Measurements from ENCODE around the gene AP2B1.

AP2B1 gene

GRCh38 chr17:35752471-35752870 lies 165.3 kb downstream of the AP2B1 start:
- no peak for TF ChIP-seq ZFX (IDR thresholded peaks at IDR 0.05; ENCODE audit: borderline replicate concordance)
- TF ChIP-seq CTCF (IDR thresholded peaks at IDR 0.05), result no peak
- no peak overlapping the region for H3K27ac ChIP-seq

DNA sequence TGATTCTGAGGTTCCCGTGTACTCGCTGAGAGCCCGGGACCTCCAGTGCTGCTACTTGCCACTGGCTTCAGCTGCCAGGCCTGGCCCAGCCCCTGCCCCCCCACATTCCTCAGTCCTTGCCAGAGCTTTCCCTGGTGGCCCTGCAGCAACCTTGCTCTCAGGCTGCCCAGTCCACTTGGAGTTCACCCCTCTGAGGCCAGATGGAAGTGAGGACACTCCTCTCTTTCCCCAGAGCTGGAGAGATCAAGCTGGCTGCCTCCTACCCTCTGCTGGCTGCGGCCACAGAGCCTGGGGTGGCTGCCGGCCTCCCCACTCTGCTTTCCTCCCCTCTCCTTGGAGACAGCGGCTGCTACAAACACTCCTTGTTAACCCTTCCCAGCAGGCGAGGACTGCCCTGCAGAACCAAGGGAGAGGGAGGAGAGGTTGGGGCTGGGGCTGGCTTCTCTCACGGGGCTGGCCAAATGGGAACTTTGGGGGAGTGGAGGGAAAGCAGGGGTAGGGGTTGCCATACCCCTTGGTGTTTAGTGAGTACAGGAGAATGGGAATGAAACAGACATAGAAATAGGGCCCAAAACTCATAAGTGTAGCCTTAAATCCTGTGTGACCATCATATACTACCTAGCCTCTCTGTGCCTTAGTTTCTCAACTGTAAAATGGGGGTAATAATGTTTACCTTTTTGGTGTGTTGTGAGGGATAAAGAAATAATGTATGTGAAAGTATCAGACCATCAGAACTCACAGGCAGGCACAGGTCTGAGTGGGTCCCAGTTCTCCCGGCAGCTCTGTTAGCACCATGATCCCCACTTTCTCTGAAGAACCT lies 166.0 kb downstream of the AP2B1 start, which contains the start of gene GAS2L2:
Gene GAS2L2, minus strand, starts transcription at position 295 of the 820 bp plus-strand sequence. CDS start 389 bp downstream, outside the sequence.
- TF ChIP-seq CTCF (IDR thresholded peaks at IDR 0.05) (no peak), ZFX (IDR thresholded peaks at IDR 0.05; ENCODE audit: borderline replicate concordance) (no peak)
- no peak within 1 kb of the TSS for H3K27ac ChIP-seq

GRCh38 chr17:35757243-35757642 lies 170.1 kb downstream of the AP2B1 start:
- no peak overlapping the region for H3K27ac ChIP-seq
- TF ChIP-seq ZFX (IDR thresholded peaks at IDR 0.05; ENCODE audit: borderline replicate concordance) (no peak), CTCF (IDR thresholded peaks at IDR 0.05) (no peak)

DNA sequence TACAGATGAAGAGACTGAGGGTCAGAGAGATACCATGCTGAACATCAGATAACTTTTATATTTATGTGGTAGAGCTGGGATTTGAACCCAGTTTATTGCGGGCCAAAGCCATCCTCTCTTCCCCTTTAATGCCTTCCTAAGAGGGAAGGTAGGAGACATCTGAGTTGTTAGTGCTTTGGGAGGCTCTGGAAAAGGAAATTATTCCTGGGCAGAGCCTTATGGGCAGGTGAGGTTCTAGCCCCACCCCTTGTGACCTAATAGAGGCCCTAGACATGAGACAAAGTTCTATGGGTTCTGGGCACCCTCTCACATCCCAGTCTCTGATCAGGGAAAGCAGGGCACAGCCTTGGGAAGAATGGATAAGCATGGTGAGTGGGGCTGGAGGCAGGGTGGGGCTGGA lies 173.5 kb downstream of the AP2B1 start, which contains the start of gene C17orf50:
Gene C17orf50, plus strand, starts transcription at position 301 of the 400 bp plus-strand sequence. Its CDS starts 55 bp downstream, at position 356.
- TF ChIP-seq CTCF (IDR thresholded peaks at IDR 0.05) (no peak), ZFX (IDR thresholded peaks at IDR 0.05; ENCODE audit: borderline replicate concordance) (no peak)
- no peak within 1 kb of the TSS for H3K27ac ChIP-seq

DNA sequence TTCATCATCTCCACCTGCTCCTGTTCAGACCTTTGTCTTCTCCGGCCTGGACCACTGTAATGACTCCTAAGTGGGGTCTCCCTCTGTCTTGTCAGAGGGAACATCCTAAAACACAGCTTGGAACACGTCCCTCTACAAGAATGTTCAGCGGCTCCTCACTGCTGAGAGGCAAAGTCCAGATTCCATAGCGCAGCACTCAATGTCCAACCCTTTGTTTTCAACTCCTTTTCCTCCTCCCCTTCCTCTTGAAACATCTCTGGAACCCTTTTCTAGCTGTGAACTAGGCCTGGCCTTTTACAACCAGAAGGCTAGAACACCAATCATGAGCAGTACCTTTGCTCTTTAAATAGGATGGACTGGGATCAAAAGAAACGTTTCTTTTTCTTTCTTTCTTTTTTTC lies 174.5 kb downstream of the AP2B1 start:
- no peak overlapping the region for H3K27ac ChIP-seq
- TF ChIP-seq ZFX (IDR thresholded peaks at IDR 0.05; ENCODE audit: borderline replicate concordance) (no peak), CTCF (IDR thresholded peaks at IDR 0.05) (no peak)

- no peak overlapping the region for H3K27ac ChIP-seq
- TF ChIP-seq CTCF (IDR thresholded peaks at IDR 0.05), result no peak
- no peak for TF ChIP-seq ZFX (IDR thresholded peaks at IDR 0.05; ENCODE audit: borderline replicate concordance)
Measured at GRCh38 chr17:35763767-35764122, 176.6 kb downstream of the AP2B1 start.
